GM12891 (cell line): ENCODE data around the gene CYTH4.

Source experiments
- DNase-seq: peaks from one replicate; pipeline ENCODE4 v3.0.0; 2011; ENCODE audit warnings: low spot score; ENCODE audit not compliant: insufficient read length
- FAIRE-seq: peaks from 2 replicates; lab custom pipeline; 2011; peaks lifted over from hg19 to GRCh38; lab: Jason Lieb, UNC
- PAX5 ChIP-seq: IDR thresholded peaks from 2 replicates; pipeline ENCODE4 v1.6.1; 2011; ENCODE audit warnings: low read length, moderate library complexity, mild to moderate bottlenecking; ENCODE audit not compliant: insufficient read depth, severe bottlenecking
- POLR2A ChIP-seq: IDR thresholded peaks from 2 replicates; pipeline ENCODE4 v1.6.1; 2011; ENCODE audit warnings: low read depth, low read length, control low read depth
- POLR2AphosphoS5 ChIP-seq: IDR thresholded peaks from 2 replicates; pipeline ENCODE4 v1.6.1; 2011; ENCODE audit warnings: low read depth, low read length, control low read depth
- POU2F2 ChIP-seq: IDR thresholded peaks from 2 replicates; pipeline ENCODE4 v1.6.1; 2011; ENCODE audit warnings: low read depth, mild to moderate bottlenecking, control low read depth, low read length, moderate library complexity
- SPI1 ChIP-seq: IDR thresholded peaks from 2 replicates; pipeline ENCODE4 v1.6.1; 2011; ENCODE audit warnings: low read depth, low read length, control low read depth
- TAF1 ChIP-seq: IDR thresholded peaks from 2 replicates; pipeline ENCODE4 v1.6.1; 2011; ENCODE audit warnings: low read depth, low read length, control low read depth

CYTH4 gene

DNA sequence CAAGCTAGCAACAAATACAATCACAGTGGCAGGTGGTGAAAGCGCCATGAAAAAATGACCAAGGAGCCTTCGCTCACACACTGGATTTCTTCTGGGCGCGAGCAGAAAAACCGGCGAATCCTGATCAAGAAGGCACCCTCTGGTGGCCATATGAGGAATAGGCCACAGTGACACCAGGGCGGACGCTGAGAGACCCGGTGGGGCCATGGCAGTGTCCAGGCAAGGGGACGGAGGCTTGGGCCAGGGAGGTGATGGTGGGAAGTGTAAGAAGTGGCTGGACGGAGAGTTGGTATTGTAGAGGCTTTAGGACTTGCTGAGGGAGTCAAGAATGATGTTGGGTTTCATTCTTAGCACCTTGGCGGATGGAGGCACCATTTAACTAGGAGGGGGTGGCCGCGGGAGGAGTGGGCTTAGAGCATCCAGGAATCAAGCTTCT is 21.4 kb upstream of the CYTH4 start:
- no peak for DNase-seq
- FAIRE-seq: peak; percentile 88
- TF ChIP-seq SPI1 (no peak), PAX5 (no peak), POLR2A (no peak), POLR2AphosphoS5 (no peak), POU2F2 (no peak), TAF1 (no peak)

GRCh38 chr22:37262346-37262745 is 20.0 kb upstream of the CYTH4 start:
- FAIRE-seq (no peak), DNase-seq (no peak)
- TF ChIP-seq SPI1 (no peak), TAF1 (no peak), POLR2A (no peak), POLR2AphosphoS5 (no peak), PAX5 (no peak), POU2F2 (no peak)

DNA sequence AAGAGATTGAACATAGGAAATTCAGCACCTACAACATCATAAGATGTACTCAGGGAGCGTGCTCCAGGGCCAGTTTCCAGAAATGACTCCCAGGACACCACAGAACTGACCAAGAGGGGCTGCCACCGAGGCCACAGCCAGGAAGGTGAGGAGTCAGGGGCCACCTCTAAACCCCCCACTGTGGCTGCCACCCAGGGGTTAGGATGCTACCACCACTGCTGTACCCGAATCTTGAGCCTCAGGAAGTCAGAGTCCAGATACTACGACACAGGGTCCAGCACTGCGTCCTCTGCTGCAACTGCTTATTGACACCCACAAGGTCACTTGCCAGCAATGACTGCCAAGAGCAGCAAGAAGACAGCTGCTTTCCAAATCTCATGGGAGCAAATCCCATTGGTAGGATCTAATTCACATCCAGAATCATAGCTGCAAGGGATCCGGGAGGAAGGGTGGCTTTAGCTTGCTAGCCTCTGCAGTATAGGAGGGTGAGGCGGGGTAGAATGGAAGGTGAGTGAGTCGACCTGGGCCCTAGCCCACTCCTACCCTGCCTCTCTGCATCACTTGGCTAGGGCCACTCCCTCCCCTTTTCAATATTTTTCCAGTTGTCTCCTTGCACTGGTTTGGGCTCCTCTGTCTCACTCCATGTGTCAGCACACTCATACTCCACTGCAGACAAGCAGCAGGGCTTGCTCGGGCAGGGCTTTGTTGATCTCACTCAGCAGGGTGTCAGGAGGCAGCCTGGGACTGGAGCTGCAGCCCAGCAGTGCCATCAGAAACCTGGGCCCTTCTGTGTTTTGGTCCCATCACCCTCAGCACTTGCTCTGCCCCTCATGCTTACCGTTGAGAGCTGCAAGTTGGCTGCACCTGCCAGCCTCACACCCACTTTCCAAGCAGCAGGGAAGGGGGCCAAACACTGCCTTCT is 18.1 kb upstream of the CYTH4 start:
- DNase-seq: no peak
- FAIRE-seq: no peak
- TF ChIP-seq POU2F2 (no peak), SPI1 (no peak), POLR2AphosphoS5 (no peak), PAX5 (no peak), POLR2A (no peak), TAF1 (no peak)

DNA sequence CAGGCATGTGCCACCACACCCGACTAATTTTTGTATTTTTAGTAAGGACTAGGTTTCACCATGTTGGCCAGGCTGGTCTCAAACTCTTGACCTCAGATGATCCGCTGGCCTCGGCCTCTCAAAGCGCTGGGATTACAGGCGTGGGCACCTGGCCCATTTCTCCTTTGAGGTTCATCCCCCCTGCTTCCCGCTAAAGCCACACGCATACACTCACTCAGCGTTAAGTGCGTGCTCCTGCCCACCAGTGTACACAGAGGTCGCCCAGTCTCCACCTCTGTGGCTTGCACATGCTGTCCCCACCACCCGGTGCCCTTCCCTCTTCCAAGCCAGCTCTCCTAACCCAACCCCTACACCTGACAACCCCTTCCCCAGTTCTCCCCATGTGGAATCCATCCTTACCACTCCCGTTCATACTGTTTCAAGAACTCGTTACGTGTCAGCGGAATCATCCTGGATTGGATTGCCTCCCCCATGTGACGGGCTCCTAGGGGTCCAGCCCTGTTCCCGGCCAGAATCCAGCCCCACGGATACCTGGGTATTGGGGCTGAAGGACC is 15.7 kb upstream of the CYTH4 start:
- DNase-seq (no peak), FAIRE-seq (no peak)
- no peak for TF ChIP-seq POLR2A
- TF ChIP-seq POU2F2: no peak

DNA sequence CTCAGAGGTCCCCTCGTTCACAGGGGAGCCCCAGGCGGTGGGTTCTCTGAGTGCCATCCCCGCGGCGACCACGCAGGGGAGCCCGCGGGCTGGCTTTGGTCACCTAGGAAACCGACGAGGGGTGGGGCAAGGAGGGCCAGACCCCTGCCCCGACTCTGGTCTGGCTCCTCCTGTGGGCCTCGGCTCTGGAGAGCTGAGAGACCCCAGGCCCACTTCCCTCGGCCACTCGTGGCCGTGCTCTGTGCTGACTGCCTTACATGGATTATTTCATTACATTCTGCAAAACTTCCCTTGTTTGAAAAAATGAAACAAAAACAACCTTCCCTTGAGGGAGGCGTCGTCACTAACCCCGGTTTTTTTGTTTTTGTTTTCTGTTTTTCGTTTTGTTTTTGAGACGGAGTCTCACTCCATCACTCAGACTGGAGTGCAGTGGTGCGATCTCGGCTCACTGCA is 15.1 kb upstream of the CYTH4 start:
- TF ChIP-seq PAX5 (no peak), TAF1 (no peak), POLR2AphosphoS5 (no peak)
- peak; percentile 96 for FAIRE-seq
- DNase-seq: peak; percentile 70

DNA sequence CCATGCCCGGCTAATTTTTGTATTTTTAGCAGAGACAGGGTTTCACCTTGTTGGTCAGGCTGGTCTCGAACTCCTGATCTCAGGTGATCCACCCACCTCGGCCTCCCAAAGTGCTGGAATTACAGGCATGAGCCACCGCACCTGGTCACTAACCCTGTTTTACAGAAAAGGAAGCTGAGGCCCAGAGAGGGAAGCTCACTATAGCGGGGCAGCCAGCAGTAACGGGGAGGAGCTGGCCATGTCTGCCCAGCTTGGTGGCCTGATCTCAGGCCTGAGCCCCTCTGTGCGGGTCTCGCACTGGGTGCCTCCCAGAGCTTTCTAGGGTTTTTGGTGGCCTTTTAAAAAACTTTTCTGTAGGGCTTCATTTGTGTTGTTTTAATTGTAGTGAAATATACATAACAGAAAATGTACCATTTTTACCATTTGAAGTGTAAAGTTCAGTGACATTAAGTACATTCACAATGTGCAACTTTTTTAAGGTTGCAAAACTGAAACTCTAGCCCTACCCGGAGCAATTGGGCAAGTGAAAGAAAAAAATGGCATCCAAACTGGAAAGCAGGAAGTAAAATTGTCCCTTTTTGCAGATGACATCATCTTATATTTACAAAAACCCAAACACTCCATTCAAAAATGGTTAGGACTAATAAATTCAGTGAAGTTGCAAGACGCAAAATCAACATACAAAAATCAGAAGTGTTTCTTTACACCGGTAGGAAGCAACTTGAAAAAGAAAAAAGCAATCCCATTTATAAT is 14.5 kb upstream of the CYTH4 start:
- FAIRE-seq: no peak
- TF ChIP-seq TAF1 (no peak), POLR2A (no peak), PAX5 (no peak), SPI1 (no peak), POLR2AphosphoS5 (no peak), POU2F2 (no peak)

DNA sequence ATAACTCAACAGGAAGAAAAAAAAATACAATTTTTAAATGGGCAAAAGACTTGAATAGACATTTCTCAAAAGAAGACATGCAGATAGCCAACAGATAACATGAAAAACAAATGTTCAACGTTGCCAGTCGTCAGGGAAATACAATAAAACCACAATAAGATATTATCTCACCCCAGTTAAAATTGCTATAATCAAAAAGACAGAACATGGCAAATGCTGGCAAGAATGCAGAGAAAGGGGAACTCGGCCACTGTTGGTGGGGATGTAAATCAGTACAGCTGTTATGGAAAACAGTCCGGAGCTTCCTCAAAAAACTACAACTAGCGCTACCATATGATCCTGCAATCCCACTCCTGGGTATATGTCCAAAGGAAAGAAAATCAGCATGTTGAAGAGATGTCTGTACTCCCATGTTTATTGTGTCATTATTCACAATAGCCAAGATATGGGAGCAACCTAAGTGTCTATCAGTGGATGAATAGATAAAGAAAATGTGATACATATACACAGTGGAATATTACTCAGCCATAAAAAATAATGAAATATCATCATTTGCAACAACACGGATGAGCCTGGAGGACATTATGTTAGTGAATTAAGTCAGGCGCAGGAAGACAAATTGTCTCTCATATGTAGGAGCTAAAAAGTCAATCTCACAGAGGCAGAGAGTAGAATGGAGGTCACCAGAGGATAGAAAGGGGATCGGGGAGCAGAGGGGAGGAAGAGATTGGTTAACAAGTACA is 12.2 kb upstream of the CYTH4 start:
- no peak for DNase-seq
- FAIRE-seq: peak; percentile 57
- no peak for TF ChIP-seq PAX5
- TF ChIP-seq POU2F2: no peak
- no peak for TF ChIP-seq POLR2A
- no peak for TF ChIP-seq TAF1
- TF ChIP-seq POLR2AphosphoS5: no peak
- no peak for TF ChIP-seq SPI1

More for the DNA sequence above, 14.5 kb upstream of the CYTH4 start:
- no peak for DNase-seq

DNA sequence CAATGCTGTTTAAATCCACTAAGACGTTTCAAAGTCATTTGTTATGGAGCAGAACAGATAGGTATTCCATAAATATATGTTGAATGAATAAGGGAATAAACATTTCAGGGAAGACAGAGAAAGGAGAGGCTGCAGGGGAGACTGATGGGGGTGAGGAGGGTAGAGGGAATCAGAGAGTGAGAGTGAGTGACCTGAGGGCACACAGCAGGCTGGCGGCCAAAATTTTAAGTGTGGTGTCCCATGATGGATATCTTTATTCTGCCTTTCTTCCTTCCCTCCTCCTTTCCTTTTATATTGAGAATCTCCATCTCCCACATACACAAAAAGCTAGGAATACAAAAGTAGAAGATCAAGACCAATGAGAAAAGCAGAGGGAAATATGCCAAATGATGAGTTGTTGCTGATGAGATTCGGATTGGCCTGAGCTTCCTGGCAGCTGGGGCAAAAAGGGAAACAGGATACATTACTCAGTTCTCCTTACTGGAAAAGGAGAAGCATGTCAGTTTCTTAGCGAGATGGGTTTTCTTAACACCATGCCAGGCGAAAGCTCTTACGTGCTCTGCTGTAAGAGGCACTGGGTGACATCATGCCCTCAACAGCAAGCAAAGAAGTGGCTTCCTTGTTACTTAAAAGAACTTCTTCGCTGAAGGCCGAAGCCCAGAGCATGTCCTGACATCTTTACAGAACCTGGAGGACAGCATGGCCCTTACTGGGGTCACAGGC is 11.2 kb upstream of the CYTH4 start:
- TF ChIP-seq POLR2AphosphoS5 (no peak), POU2F2 (no peak), PAX5 (no peak), POLR2A (no peak), TAF1 (no peak), SPI1 (no peak)
- FAIRE-seq: no peak
- no peak for DNase-seq
